T-cell (primary cell): ENCODE measurements around the gene CFAP54. TPM values are rescaled to one million over a fixed set of nuclear protein-coding genes. Genes with fewer than 3 reads are reported as not detected.
"Not testable (repeated sequence)": the region's sequence is repeated elsewhere in the genome, so short reads cannot be mapped to it uniquely, and the experiment has no call there.

ENCODE experiments used
- ATAC-seq, 4 experiments: fragments of 200-7000 bp in 3 of 4; fragments of 150-1000 bp in 1 of 4; cut with Tn5 transposase; replicated peaks in 1 of 4; 1 replicate in 3 of 4; 2 replicates in 1 of 4; pipeline ENCODE4 v1.10.0; 2021; ENCODE audit warnings: moderate library complexity in 3 of 4, mild to moderate bottlenecking in 2 of 4, moderate number of reproducible peaks in 1 of 4
- CTCF ChIA-PET, 2 donors: fragments of 300-600 bp; sonication (Branson Sonifier 250); formaldehyde crosslinking; loops; one replicate each; lab custom pipeline; 2022; ENCODE audit warnings: antibody characterized with exemption in 2 of 2; lab: Charles Lee
- POLR2A ChIA-PET, 2 donors: fragments of 300-600 bp; sonication (Branson Sonifier 250); formaldehyde crosslinking; loops; one replicate each; lab custom pipeline; 2022; ENCODE audit warnings: antibody characterized with exemption in 2 of 2; lab: Charles Lee
- DNase-seq, 35 experiments: peaks; one replicate each; pipeline versions ENCODE4 v3.0.0 to v3.0.0-alpha.2; 2013 to 2023
- H3K27ac ChIP-seq: one replicate; pipeline ENCODE4 v1.5.1; 2013; ENCODE audit warnings: low read length
- H3K27me3 ChIP-seq, 2 experiments: replicated peaks in 1 of 2; 1 replicate in 1 of 2; 2 replicates in 1 of 2; pipeline versions ENCODE4 v1.6.1 to v1.7.0; 2013; ENCODE audit warnings: low read length in 1 of 2, mixed read lengths in 1 of 2; ENCODE audit not compliant: control insufficient read depth in 2 of 2, insufficient read depth in 2 of 2; ENCODE audit errors: extremely low read depth in 1 of 2
- H3K36me3 ChIP-seq, 2 donors: 1 replicate in 1 of 2; 2 replicates in 1 of 2; pipeline versions ENCODE4 v1.6.1 to v1.7.0; 2013; ENCODE audit warnings: low read length in 1 of 2; ENCODE audit not compliant: control insufficient read depth in 2 of 2, insufficient read depth in 1 of 2; ENCODE audit errors: extremely low read depth in 1 of 2
- H3K4me1 ChIP-seq, 2 experiments: 1 replicate in 1 of 2; 2 replicates in 1 of 2; pipeline versions ENCODE4 v1.6.1 to v1.7.0; 2013; ENCODE audit warnings: low read length in 2 of 2, mixed read lengths in 1 of 2; ENCODE audit not compliant: insufficient read depth in 2 of 2, control insufficient read depth in 1 of 2; ENCODE audit errors: extremely low read depth in 1 of 2
- H3K4me3 ChIP-seq, 2 donors: 1 replicate in 1 of 2; 2 replicates in 1 of 2; pipeline versions ENCODE4 v1.5.1 to v1.7.0; 2013; ENCODE audit warnings: mild to moderate bottlenecking in 2 of 2, low read length in 1 of 2, moderate library complexity in 1 of 2; ENCODE audit not compliant: control insufficient read depth in 1 of 2; ENCODE audit errors: extremely low read depth in 1 of 2
- H3K9me3 ChIP-seq: 2 replicates; pipeline ENCODE4 v1.7.0; 2013
- H3K27ac Mint-ChIP-seq, 2 donors: one replicate each; pipeline ENCODE4 v1.8.0; 2020 to 2021; ENCODE audit warnings: mild to moderate bottlenecking in 2 of 2, mixed read lengths in 2 of 2
- H3K27me3 Mint-ChIP-seq, 2 donors: one replicate each; pipeline ENCODE4 v1.8.0; 2021 to 2022; ENCODE audit warnings: mixed read lengths in 2 of 2
- H3K36me3 Mint-ChIP-seq: one replicate; pipeline ENCODE4 v1.8.0; 2021; ENCODE audit warnings: mixed read lengths
- H3K4me1 Mint-ChIP-seq, 3 donors: one replicate each; pipeline ENCODE4 v1.8.0; 2020 to 2022; ENCODE audit warnings: mixed read lengths in 3 of 3, mild to moderate bottlenecking in 1 of 3
- H3K4me3 Mint-ChIP-seq, 3 donors: one replicate each; pipeline ENCODE4 v1.8.0; 2020 to 2022; ENCODE audit warnings: mild to moderate bottlenecking in 3 of 3, mixed read lengths in 3 of 3, moderate library complexity in 3 of 3
- H3K9me3 Mint-ChIP-seq, 3 donors: one replicate each; pipeline ENCODE4 v1.8.0; 2020 to 2022; ENCODE audit warnings: mixed read lengths in 3 of 3
- WGBS: methylation state at CpG from one replicate; pipeline ENCODE4 v1.1.5; 2013; ENCODE audit warnings: missing lambda C conversion rate; ENCODE audit not compliant: insufficient coverage; 5-methylcytosine and 5-hydroxymethylcytosine counted together
- total RNA-seq, 35 experiments: library from RNA in 6 of 35; stranded (reverse) in 6 of 35; fragments of 120-200 nt in 1 of 35; gene quantifications; one replicate each; pipeline versions ENCODE4 v1.2.1 to v1.2.4 and lab custom pipeline; 2013 to 2026

The CFAP54 gene
- total RNA-seq, 5 donors from 2014 or later (not counting 1 experiment from before 2014, with no cell fraction given): 0.47 to 0.95 (median 0.90) TPM

DNA sequence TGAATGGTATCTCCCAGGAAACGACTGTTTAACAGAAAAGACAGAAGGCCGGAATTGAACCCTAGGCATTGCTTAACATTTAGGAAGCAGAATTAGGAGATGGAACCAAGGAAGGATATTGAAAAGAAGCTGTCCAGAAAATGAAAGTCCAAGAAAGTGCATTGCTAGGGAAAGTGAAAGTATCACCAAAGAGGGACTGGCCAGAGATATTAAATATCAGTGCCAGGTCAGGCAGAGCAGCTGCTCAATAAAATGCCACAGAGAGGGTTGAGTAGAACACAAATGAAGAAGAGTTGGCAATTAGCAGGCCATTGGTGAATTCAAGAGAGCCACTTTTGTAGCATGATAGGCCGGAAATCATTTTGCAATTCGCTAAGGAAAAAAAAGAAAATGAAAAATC is 101.6 kb downstream of the CFAP54 start:
- H3K27me3 Mint-ChIP-seq: peaks cover 18 to 21% of the 10 kb centered on the region in 2 donors

DNA sequence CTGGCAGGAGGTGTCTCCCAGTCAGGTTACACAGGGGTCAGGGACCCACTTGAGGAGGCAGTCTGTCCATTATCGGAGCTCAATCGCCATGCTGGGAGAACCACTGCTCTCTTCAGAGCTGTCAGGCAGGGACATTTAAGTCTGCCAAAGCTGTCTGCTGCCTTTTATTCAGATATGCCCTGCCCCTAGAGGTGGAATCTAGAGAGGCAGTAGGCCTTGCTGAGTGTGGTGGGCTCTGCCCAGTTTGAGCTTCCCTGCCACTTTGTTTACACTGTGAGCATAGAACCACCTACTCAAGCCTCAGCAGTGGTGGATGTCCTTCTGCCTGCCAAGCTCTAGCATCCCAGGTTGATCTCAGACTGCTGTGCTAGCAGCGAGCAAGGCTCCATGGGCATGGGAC is 115.0 kb downstream of the CFAP54 start:
- POLR2A ChIA-PET: interaction anchor here in 1 of 2 donors (0.6 kb wide), 1 partner anchor 1700 kb away, joined by 3 read pairs; no protein-coding TSS in a partner anchor
- H3K27me3 ChIP-seq, H3K36me3 Mint-ChIP-seq, H3K9me3 ChIP-seq, H3K36me3 ChIP-seq, H3K4me3 Mint-ChIP-seq, H3K27ac ChIP-seq, H3K4me1 Mint-ChIP-seq, CTCF ChIA-PET, H3K4me3 ChIP-seq, H3K9me3 Mint-ChIP-seq, ATAC-seq, H3K4me1 ChIP-seq, H3K27ac Mint-ChIP-seq, DNase-seq: not testable (repeated sequence)
- peaks cover 59 to 60% of the 10 kb centered on the region in 2 donors for H3K27me3 Mint-ChIP-seq
- 90% methylated on average over 3 of the region's 3 CpGs for WGBS

More for the DNA sequence above, 101.6 kb downstream of the CFAP54 start:
- Mint-ChIP-seq H3K4me1 (no peaks in the 10 kb centered on the region), H3K27ac (no peak overlapping the region), H3K36me3 (no peaks in the 10 kb centered on the region), H3K4me3 (no peak overlapping the region), H3K9me3 (peaks cover 0 to 3% (median 0%) of the 10 kb centered on the region in 3 donors)
- H3K36me3 ChIP-seq: no peaks in the 10 kb centered on the region
- POLR2A ChIA-PET: no interaction called here
- H3K27me3 ChIP-seq: no peaks in the 10 kb centered on the region
- no peak overlapping the region for H3K27ac ChIP-seq
- H3K4me3 ChIP-seq: no peak overlapping the region
- CTCF ChIA-PET: no interaction called here
- DNase-seq: no peak
- 94% methylated on average over 2 of the region's 4 CpGs for WGBS
- no peaks in the 10 kb centered on the region for H3K9me3 ChIP-seq
- no peaks in the 10 kb centered on the region for H3K4me1 ChIP-seq
- ATAC-seq: no peak

DNA sequence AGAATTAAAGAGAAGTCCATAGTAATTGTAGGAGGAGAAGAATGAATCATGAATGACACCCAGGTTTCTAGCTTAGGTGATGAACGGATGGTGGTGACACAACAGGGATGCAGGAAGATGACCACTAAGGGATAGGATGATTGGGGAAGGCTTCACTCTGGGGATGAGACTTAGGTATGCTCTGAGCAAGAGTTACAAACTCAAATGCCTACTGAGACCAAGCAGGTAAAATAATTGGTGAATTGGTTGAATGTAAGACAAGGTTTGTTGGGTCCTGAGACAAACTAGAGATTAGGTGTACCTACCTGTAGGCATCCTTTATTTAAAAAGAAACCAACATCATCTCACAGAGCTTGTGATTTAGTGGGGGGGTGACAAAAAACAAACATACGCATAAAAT is 116.3 kb downstream of the CFAP54 start:
- Mint-ChIP-seq H3K36me3 (no peaks in the 10 kb centered on the region), H3K9me3 (peaks cover 0 to 6% (median 0%) of the 10 kb centered on the region in 3 donors), H3K27me3 (peaks cover 56 to 60% of the 10 kb centered on the region in 2 donors), H3K4me1 (no peaks in the 10 kb centered on the region), H3K4me3 (no peak overlapping the region), H3K27ac (no peak overlapping the region)
- Histone ChIP-seq H3K4me1 (no peaks in the 10 kb centered on the region), H3K27ac (no peak overlapping the region), H3K9me3 (no peaks in the 10 kb centered on the region), H3K36me3 (no peaks in the 10 kb centered on the region), H3K27me3 (peaks cover 0 to 10% of the 10 kb centered on the region in 2 experiments), H3K4me3 (no peak overlapping the region)
- ChIA-PET CTCF (no interaction called here), POLR2A (no interaction called here)
- DNase-seq: no peak
- WGBS: 71% methylated on average over 1 of the region's 2 CpGs
- no peak for ATAC-seq

DNA sequence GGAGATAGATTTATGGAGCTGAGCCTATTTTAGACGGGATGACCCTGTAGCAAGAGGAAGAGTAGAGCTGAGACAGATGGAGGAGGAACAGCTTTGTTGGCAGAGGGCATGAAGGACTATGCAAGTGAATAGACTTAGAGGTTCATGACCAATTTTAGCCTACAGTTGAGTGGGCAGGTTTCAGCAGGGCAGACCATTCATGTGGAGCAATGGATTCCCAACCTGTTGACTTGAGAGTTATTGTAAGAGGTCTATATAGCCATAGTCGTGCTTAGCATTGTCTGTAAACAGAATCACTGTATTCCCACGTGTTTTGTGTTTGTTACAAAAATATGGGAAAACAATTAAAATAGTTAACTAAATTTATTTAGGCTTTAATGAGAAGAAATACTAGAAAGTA is 116.8 kb downstream of the CFAP54 start:
- Mint-ChIP-seq H3K4me3 (no peak overlapping the region), H3K27me3 (peaks cover 55 to 57% of the 10 kb centered on the region in 2 donors), H3K4me1 (no peaks in the 10 kb centered on the region), H3K9me3 (peaks cover 0 to 6% (median 0%) of the 10 kb centered on the region in 3 donors), H3K27ac (no peak overlapping the region), H3K36me3 (no peaks in the 10 kb centered on the region)
- ChIA-PET POLR2A (no interaction called here), CTCF (no interaction called here)
- peaks cover 0 to 10% of the 10 kb centered on the region in 2 experiments for H3K27me3 ChIP-seq
- no peak overlapping the region for H3K27ac ChIP-seq
- H3K4me1 ChIP-seq: no peaks in the 10 kb centered on the region
- H3K36me3 ChIP-seq: no peaks in the 10 kb centered on the region
- ATAC-seq: no peak
- no peak for DNase-seq
- no peaks in the 10 kb centered on the region for H3K9me3 ChIP-seq
- 44% methylated on average over 1 of the region's 3 CpGs for WGBS
- H3K4me3 ChIP-seq: no peak overlapping the region

DNA sequence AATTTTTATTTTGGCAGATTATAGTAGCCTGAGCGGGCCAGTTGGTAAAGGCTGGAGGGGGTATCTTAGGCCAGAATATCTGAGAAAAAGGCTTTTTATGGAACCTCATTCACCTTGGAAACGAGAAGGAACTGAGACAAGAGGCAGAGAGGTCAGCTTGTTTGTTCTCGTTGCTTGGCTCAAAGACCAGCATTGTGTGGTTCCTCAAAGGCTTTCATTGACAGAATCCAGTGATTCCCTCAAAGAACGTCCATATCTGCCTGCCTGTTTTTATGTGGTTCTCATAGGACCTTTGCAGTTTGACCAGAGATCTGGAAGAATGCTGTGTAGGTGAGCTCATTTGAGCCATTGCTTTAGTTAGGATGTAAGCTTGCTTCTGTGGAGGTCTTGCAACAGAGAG is 117.3 kb downstream of the CFAP54 start:
- no peaks in the 10 kb centered on the region for H3K36me3 ChIP-seq
- WGBS: 44% methylated on average over 3 of the region's 4 CpGs
- POLR2A ChIA-PET: no interaction called here
- H3K4me3 ChIP-seq: no peak overlapping the region
- peaks cover 55 to 60% of the 10 kb centered on the region in 2 donors for H3K27me3 Mint-ChIP-seq
- no peaks in the 10 kb centered on the region for H3K4me1 ChIP-seq
- no peak overlapping the region for H3K27ac ChIP-seq
- H3K9me3 Mint-ChIP-seq: peaks cover 0 to 9% (median 0%) of the 10 kb centered on the region in 3 donors
- no peaks in the 10 kb centered on the region for H3K4me1 Mint-ChIP-seq
- ATAC-seq: no peak
- peaks cover 0 to 10% of the 10 kb centered on the region in 2 experiments for H3K27me3 ChIP-seq
- CTCF ChIA-PET: no interaction called here
- H3K36me3 Mint-ChIP-seq: no peaks in the 10 kb centered on the region
- DNase-seq: no peak
- no peak overlapping the region for H3K27ac Mint-ChIP-seq
- no peak overlapping the region for H3K4me3 Mint-ChIP-seq
- no peaks in the 10 kb centered on the region for H3K9me3 ChIP-seq

DNA sequence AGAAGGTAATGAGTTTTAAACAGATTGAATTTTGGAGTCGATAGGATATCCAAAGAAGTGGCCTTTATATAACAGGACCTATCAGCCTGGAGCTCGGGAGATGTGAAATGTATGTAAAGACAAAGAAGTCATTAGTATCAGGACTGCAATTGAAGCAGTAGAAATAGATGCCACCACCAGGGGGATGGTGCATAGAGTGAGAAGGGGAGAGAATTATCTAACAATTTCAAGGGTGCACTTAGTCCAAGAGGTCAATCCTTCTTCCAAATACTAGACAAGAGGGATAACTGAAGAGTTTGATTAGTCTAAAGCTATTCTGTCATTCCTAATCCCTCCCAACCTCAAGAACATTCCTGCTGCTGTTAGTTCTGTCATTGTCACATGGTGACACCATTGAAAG is 127.8 kb downstream of the CFAP54 start:
- no peaks in the 10 kb centered on the region for H3K4me1 Mint-ChIP-seq
- no peaks in the 10 kb centered on the region for H3K9me3 Mint-ChIP-seq
- Histone ChIP-seq H3K4me1 (no peaks in the 10 kb centered on the region), H3K9me3 (no peaks in the 10 kb centered on the region), H3K27ac (no peak overlapping the region), H3K36me3 (no peaks in the 10 kb centered on the region), H3K27me3 (no peaks in the 10 kb centered on the region), H3K4me3 (no peak overlapping the region)
- DNase-seq (no peak), ATAC-seq (no peak)
- no peak overlapping the region for H3K27ac Mint-ChIP-seq
- WGBS: 60% methylated on average over 1 of the region's 2 CpGs
- no peaks in the 10 kb centered on the region for H3K36me3 Mint-ChIP-seq
- peaks cover 12 to 14% of the 10 kb centered on the region in 2 donors for H3K27me3 Mint-ChIP-seq
- ChIA-PET POLR2A (no interaction called here), CTCF (no interaction called here)
- H3K4me3 Mint-ChIP-seq: no peak overlapping the region

DNA sequence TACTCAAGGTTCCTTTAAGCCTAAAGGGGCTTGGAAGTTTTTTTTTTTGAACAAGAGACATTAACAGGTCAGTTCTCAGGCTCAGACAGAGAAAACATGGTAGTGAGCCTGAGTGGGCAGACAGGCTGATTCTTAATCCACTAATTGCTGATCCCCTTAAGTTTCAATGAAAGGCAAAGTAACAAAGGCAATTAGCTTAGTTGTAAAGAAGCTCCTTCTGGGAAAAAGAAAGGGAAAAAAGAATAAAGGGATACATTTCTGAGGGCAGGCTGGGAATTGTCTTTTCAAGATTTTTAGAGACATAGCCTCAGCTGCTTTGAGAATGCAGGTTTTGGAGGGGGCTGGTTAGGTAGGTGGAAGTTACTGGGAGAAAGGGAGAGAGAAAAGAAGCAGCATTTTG is 133.8 kb downstream of the CFAP54 start:
- no peak overlapping the region for H3K27ac Mint-ChIP-seq

More for the DNA sequence above, 133.8 kb downstream of the CFAP54 start:
- Mint-ChIP-seq H3K4me3 (no peak overlapping the region), H3K36me3 (no peaks in the 10 kb centered on the region), H3K27me3 (peaks cover under 1 to 4% of the 10 kb centered on the region in 2 donors), H3K4me1 (no peaks in the 10 kb centered on the region), H3K9me3 (no peaks in the 10 kb centered on the region)
- no peak for ATAC-seq
- H3K27ac ChIP-seq: no peak overlapping the region
- H3K4me3 ChIP-seq: no peak overlapping the region
- ChIA-PET CTCF (no interaction called here), POLR2A (no interaction called here)
- H3K4me1 ChIP-seq: no peaks in the 10 kb centered on the region
- H3K36me3 ChIP-seq: no peaks in the 10 kb centered on the region
- H3K9me3 ChIP-seq: no peaks in the 10 kb centered on the region
- H3K27me3 ChIP-seq: no peaks in the 10 kb centered on the region
- no peak for DNase-seq
